ENCODE results near the gene TEX48.

- TF ChIP-seq CTCF (IDR thresholded peaks at IDR 0.05) (no peak), EP300 (IDR thresholded peaks at IDR 0.05; ENCODE audit: low read depth) (no peak)
Observed at GRCh38 chr9:114669961-114670360, 12.0 kb downstream of the TEX48 start.

All from transverse colon (tissue), 3 donors.